H54 (cell line): ENCODE results near the gene NCAPD3.

Experiments used
- DNase-seq: peaks from one replicate; pipeline ENCODE4 v3.0.0; 2011; ENCODE audit warnings: low spot score, mixed read lengths; ENCODE audit not compliant: insufficient read length
- FAIRE-seq: peaks from 3 replicates; lab custom pipeline; 2011; peaks lifted over from hg19 to GRCh38; lab: Jason Lieb, UNC
- POLR2A ChIP-seq: IDR thresholded peaks from 2 replicates; pipeline ENCODE4 v1.6.1; 2011; ENCODE audit warnings: low read depth, mild to moderate bottlenecking, low read length

NCAPD3 gene

GRCh38 chr11:134244593-134244992 lies 20.8 kb upstream of the NCAPD3 start:
- FAIRE-seq (no peak), DNase-seq (no peak)
- TF ChIP-seq POLR2A: no peak

DNA sequence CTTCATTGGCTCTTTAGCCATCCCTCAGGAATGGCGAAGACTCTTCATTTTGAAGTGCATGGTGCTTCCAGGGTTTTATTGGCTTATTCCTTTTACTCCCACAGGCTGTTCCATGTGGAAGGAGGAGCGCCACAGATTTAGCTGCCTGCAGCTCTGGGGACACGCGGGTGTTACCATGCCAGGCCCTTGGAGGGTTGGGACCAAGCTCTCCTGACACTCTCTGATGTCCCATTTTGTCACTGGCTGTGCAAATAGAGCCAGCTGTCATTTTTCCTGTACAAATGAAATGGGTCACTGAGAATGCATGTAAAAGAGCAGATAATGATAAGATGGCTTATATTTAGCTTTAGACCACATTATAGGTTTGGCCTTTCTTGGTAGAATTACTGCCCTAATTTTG lies 20.1 kb upstream of the NCAPD3 start:
- no peak for TF ChIP-seq POLR2A
- FAIRE-seq (no peak), DNase-seq (no peak)

- no peak for DNase-seq
These were observed 18.6 kb upstream of the NCAPD3 start for GRCh38 chr11:134242376-134242775.

GRCh38 chr11:134240592-134240991 lies 16.8 kb upstream of the NCAPD3 start:
- TF ChIP-seq POLR2A: no peak
- no peak for FAIRE-seq
- no peak for DNase-seq

More at GRCh38 chr11:134242376-134242775, 18.6 kb upstream of the NCAPD3 start:
- FAIRE-seq: no peak
- TF ChIP-seq POLR2A: no peak

GRCh38 chr11:134238956-134239355 lies 15.2 kb upstream of the NCAPD3 start:
- FAIRE-seq: no peak
- TF ChIP-seq POLR2A: no peak
- no peak for DNase-seq

DNA sequence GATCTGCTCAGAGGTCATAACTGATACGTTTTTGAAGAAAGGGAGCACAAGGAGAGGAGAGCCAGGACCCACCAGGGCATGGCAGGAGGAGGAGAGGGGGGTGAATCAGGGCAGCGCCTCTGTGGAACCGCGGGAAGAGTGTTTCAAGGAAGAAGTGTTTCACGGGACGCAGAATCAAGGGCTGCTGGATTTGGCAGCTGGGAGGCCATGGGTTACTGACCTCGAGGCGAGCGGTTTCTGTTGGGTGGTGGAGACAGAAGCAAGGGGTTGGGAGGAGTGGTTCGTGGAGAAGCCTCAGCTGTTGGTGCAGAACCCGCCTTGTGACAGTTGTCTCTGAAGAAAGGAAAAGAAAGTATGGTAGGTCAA lies 13.8 kb upstream of the NCAPD3 start:
- no peak for TF ChIP-seq POLR2A
- FAIRE-seq (no peak), DNase-seq (no peak)

GRCh38 chr11:134236834-134237556 lies 13.2 kb upstream of the NCAPD3 start:
- no peak for TF ChIP-seq POLR2A
- FAIRE-seq (no peak), DNase-seq (no peak)

- DNase-seq: no peak
- no peak for TF ChIP-seq POLR2A
- FAIRE-seq: no peak
These were observed 11.6 kb upstream of the NCAPD3 start for GRCh38 chr11:134235399-134235798.

- FAIRE-seq: no peak
- no peak for DNase-seq
- TF ChIP-seq POLR2A: no peak
These were observed 10.0 kb upstream of the NCAPD3 start for GRCh38 chr11:134233729-134234179.

DNA sequence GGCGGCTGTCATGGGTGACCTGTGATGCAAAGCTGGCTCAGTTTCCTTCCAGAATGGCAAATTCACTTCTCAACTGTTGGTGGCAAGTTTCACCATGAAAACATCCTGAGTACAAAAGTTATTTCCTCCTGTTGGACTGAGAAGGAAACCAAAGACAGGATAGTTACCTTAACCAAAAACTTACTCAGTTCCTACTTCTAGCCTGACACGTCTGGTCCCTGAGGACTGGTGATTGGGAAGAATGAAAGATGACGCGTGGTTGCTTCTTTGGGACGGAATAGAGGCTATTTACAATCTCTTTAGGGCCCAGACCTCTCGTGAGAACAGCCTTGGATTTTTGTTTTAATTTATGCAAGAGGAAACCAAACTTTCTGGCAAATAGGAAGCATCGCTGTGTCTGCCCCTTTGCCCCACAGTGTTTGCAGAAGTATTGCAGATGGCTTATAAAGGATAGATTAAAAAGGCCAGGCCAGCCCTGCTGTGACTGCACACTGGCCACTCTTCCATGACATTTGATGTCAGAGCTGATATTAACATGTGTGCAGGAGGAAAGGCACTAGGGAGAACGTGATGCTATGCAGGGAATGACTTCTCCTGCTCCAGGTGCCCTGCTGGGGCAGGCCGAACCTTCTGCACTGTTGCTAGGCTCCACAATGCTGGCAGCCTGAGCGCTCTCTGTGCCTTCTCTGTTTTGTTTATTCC lies 8.3 kb upstream of the NCAPD3 start:
- DNase-seq (no peak), FAIRE-seq (no peak)
- TF ChIP-seq POLR2A: no peak

GRCh38 chr11:134230339-134230738 lies 6.6 kb upstream of the NCAPD3 start:
- DNase-seq (no peak), FAIRE-seq (no peak)
- TF ChIP-seq POLR2A: no peak

DNA sequence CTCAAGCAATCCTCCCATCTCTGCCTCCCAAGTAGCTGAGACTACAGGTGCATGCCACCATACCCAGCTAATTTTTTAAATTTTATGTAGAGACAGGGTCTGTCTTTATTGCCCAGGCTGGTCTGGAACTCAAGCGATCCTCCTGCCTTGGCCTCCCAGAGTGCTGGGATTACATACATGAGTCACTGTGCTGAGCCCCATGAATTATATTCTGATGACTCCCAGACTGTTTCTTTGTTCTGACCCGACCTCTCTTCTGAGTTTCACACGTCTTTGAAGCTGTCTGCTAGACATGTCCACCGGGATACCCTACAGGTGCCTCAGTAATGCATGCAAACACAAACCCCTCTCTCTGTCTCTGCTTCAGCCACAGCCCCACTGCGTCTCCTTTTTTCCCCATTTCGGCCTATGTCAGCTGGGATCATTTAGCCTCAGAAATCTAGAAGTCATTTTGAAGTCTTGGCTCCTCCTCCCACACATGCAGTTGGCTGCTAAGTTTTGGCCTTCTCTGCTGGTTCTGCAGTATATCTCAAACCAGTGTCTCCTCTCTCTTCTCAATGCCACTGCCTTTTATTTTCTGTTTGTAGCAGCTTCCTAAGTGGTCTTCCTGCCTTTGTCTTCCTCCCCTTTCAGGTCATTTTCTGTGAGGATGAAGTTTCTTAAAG lies 5.5 kb upstream of the NCAPD3 start:
- no peak for TF ChIP-seq POLR2A
- FAIRE-seq (no peak), DNase-seq (no peak)

GRCh38 chr11:134228625-134229024 lies 4.9 kb upstream of the NCAPD3 start:
- FAIRE-seq: no peak
- no peak for TF ChIP-seq POLR2A
- no peak for DNase-seq

DNA sequence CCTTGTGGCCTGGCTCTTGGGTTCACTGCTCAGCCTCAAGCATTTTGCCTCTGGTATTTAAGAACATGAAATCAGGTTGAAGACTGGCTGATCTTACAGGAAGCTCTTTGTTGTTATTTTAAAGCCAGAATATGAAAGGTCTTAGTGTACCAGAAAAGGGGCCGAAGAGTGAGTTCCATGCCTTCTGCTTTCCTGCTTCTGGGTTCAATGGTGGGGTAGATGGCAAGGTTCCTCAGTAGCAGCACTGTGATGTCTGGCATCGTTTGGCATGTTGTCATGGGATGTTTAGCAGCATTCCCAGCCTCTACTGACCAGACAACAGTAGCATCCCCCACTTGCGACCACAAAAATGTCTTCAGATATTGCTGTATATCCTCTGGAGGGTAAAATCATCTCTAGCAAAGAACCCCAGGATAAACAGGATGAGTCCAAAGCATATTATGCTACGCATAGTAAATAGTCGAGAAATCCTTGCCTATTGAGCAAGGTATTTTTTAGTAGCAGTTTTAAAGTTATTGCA lies 3.1 kb upstream of the NCAPD3 start:
- TF ChIP-seq POLR2A: no peak
- DNase-seq (no peak), FAIRE-seq (no peak)
